PC-9 (cell line): ENCODE measurements around the gene CCM2. TPM values are rescaled to one million over a fixed set of nuclear protein-coding genes. Genes with fewer than 3 reads are reported as not detected.

Source experiments
- BruUV-seq: library from RNA; stranded (reverse); fragments of 400-500 nt; replicated peaks from 2 replicates; lab custom pipeline; 2021; lab: Mats Ljungman, UMichigan
- CTCF ChIA-PET: fragments of 300-600 bp; sonication (Branson Sonifier 250); formaldehyde crosslinking; loops from one replicate; lab custom pipeline; 2022; ENCODE audit warnings: antibody characterized with exemption; lab: Charles Lee
- POLR2A ChIA-PET: fragments of 300-600 bp; sonication (Branson Sonifier 250); formaldehyde crosslinking; loops from one replicate; lab custom pipeline; 2022; ENCODE audit warnings: antibody characterized with exemption; ENCODE audit not compliant: unreplicated experiment; lab: Charles Lee
- DNase-seq, 2 experiments: peaks; one replicate each; pipeline versions ENCODE4 v3.0.0 to v3.0.0-alpha.2; 2015 to 2022; ENCODE audit warnings: mixed read lengths in 1 of 2
- H2AFZ ChIP-seq: fragments of 200-600 bp; sonication (generic); 2 replicates; pipeline ENCODE4 v1.8.1; 2017; ENCODE audit warnings: antibody characterized with exemption
- H3F3A ChIP-seq: fragments of 200-600 bp; sonication (generic); 2 replicates; pipeline ENCODE4 v1.8.1; 2017; ENCODE audit warnings: antibody characterized with exemption, mild to moderate bottlenecking, low read depth; ENCODE audit not compliant: insufficient read depth
- H3K27ac ChIP-seq: fragments of 200-600 bp; sonication (generic); 2 replicates; pipeline ENCODE4 v1.6.1; 2016; ENCODE audit warnings: mixed run types
- H3K27me3 ChIP-seq: fragments of 200-600 bp; sonication (generic); 2 replicates; pipeline ENCODE4 v1.6.1; 2016; ENCODE audit warnings: low read depth, mixed run types; ENCODE audit not compliant: insufficient read depth
- H3K36me3 ChIP-seq: fragments of 200-600 bp; sonication (generic); 2 replicates; pipeline ENCODE4 v1.6.1; 2016; ENCODE audit warnings: low read depth, mixed run types
- H3K4me1 ChIP-seq: fragments of 200-600 bp; sonication (generic); replicated peaks from 2 replicates; pipeline ENCODE4 v1.6.1; 2016; ENCODE audit warnings: mixed run types; ENCODE audit not compliant: insufficient read depth
- H3K4me2 ChIP-seq: fragments of 200-600 bp; sonication (generic); 2 replicates; pipeline ENCODE4 v1.6.1; 2017; ENCODE audit warnings: mixed run types
- H3K4me3 ChIP-seq: fragments of 200-600 bp; sonication (generic); 2 replicates; pipeline ENCODE4 v1.6.1; 2016; ENCODE audit warnings: mixed run types
- H3K79me2 ChIP-seq: fragments of 200-600 bp; sonication (generic); 2 replicates; pipeline ENCODE4 v1.6.1; 2017; ENCODE audit warnings: low read depth, mixed run types
- H3K9me2 ChIP-seq: fragments of 200-600 bp; sonication (generic); 2 replicates; pipeline ENCODE4 v1.8.1; 2017; ENCODE audit warnings: mild to moderate bottlenecking; ENCODE audit not compliant: insufficient read depth
- H3K9me3 ChIP-seq: fragments of 200-600 bp; sonication (generic); 2 replicates; pipeline ENCODE4 v1.8.1; 2016; ENCODE audit warnings: low read depth; ENCODE audit not compliant: insufficient read depth
- H4K20me1 ChIP-seq: fragments of 200-600 bp; sonication (generic); 2 replicates; pipeline ENCODE4 v1.8.1; 2017; ENCODE audit not compliant: insufficient read depth
- CTCF ChIP-seq: fragments of 200-600 bp; sonication (generic); conservative IDR thresholded peaks from 2 replicates; pipeline ENCODE4 v1.6.1; 2017; ENCODE audit warnings: mixed run types, antibody characterized with exemption, mild to moderate bottlenecking, moderate library complexity
- EZH2 ChIP-seq: fragments of 200-600 bp; sonication (generic); IDR thresholded peaks from 2 replicates; pipeline ENCODE4 v1.8.0; 2017; ENCODE audit warnings: antibody characterized with exemption, low read depth
- intact Hi-C: fragments of 100-400 bp; cut with micrococcal nuclease; formaldehyde crosslinking; loops from one replicate; pipeline ENCODE4 v1.10.0; 2022; ENCODE audit not compliant: unreplicated experiment
- total RNA-seq: library from RNA; stranded (reverse); gene quantifications from 2 replicates; pipeline ENCODE4 v1.2.3, GENCODE V29; 2021

CCM2 gene
- total RNA-seq, 1 experiment from 2014 or later, result 54.2 TPM

GRCh38 chr7:45055016-45055415 lies 55.0 kb downstream of the CCM2 start:
- Histone ChIP-seq H2AFZ (no peak overlapping the region), H4K20me1 (no peaks in the 10 kb centered on the region), H3K36me3 (0 out of 2 replicates have a peak, but pooled peaks cover 4% of the 10 kb centered on the region), H3K4me1 (peaks cover 27% of the 10 kb centered on the region), H3K27me3 (no peaks in the 10 kb centered on the region), H3K27ac (no peak overlapping the region), H3K79me2 (peaks cover 26% of the 10 kb centered on the region), H3K9me2 (no peaks in the 10 kb centered on the region), H3K4me2 (no peak overlapping the region), H3F3A (peaks cover 31% of the 10 kb centered on the region), H3K4me3 (no peak overlapping the region), H3K9me3 (no peaks in the 10 kb centered on the region)
- CTCF ChIA-PET, result no interaction called here
- intact Hi-C loops, result no loop called here
- no TSS peak for BruUV-seq
- TF ChIP-seq EZH2, result no peak
- no peak for TF ChIP-seq CTCF
- POLR2A ChIA-PET, result interaction anchor here (0.6 kb wide), 1 partner anchor 38 kb away, joined by 3 read pairs; no protein-coding TSS in a partner anchor
- no peak for DNase-seq

GRCh38 chr7:45055594-45056219 lies 55.7 kb downstream of the CCM2 start:
- intact Hi-C loops, result no loop called here
- Histone ChIP-seq H3K4me1 (peaks cover 27% of the 10 kb centered on the region), H2AFZ (no peak overlapping the region), H3K79me2 (peaks cover 26% of the 10 kb centered on the region), H4K20me1 (no peaks in the 10 kb centered on the region), H3K27ac (no peak overlapping the region), H3F3A (peaks cover 28% of the 10 kb centered on the region), H3K9me2 (no peaks in the 10 kb centered on the region), H3K9me3 (no peaks in the 10 kb centered on the region), H3K4me3 (no peak overlapping the region), H3K27me3 (no peaks in the 10 kb centered on the region), H3K36me3 (no peaks in the 10 kb centered on the region), H3K4me2 (no peak overlapping the region)
- CTCF ChIA-PET, result no interaction called here
- no peak for DNase-seq
- no TSS peak for BruUV-seq
- TF ChIP-seq CTCF, result no peak
- TF ChIP-seq EZH2, result no peak
- POLR2A ChIA-PET, result interaction anchor here (0.6 kb wide), 1 partner anchor 37 kb away, joined by 3 read pairs; no protein-coding TSS in a partner anchor

- intact Hi-C loops, result no loop called here
- DNase-seq, result peak; percentile 54 to 98
- Histone ChIP-seq H3K4me1 (peaks cover 27% of the 10 kb centered on the region), H3K4me3 (no peak overlapping the region), H3K27me3 (no peaks in the 10 kb centered on the region), H2AFZ (no peak overlapping the region), H3K4me2 (peak overlapping the region; percentile 42), H3K36me3 (no peaks in the 10 kb centered on the region), H3K79me2 (peaks cover 36% of the 10 kb centered on the region), H4K20me1 (no peaks in the 10 kb centered on the region; the same call in 1 of the 2 replicates), H3K9me2 (no peaks in the 10 kb centered on the region), H3K9me3 (no peaks in the 10 kb centered on the region), H3K27ac (peak overlapping the region; percentile 72), H3F3A (peaks cover 28% of the 10 kb centered on the region)
- no TSS peak for BruUV-seq
- CTCF ChIA-PET, result no interaction called here
- POLR2A ChIA-PET, result no interaction called here
- TF ChIP-seq EZH2 (no peak), CTCF (no peak)
Measured at GRCh38 chr7:45057878-45058277, 57.9 kb downstream of the CCM2 start.
